Measurements from ENCODE around the gene AAK1. TPM values are rescaled to one million over a fixed set of nuclear protein-coding genes. Genes with fewer than 3 reads are reported as not detected.

The AAK1 gene
- total and polyA plus RNA-seq, 8 donors: 12.9 to 115 (median 66.8) TPM

- Histone ChIP-seq H3K4me3 (peak within 1 kb of the TSS; percentile 71 to 98 (median 86)), H3K9me3 (no peaks in the 10 kb centered on the region), H3K4me1 (peaks cover 19 to 41% (median 30%) of the 10 kb centered on the region in 4 donors), H3K27me3 (no peaks in the 10 kb centered on the region), H3K27ac (peak within 1 kb of the TSS; percentile 92 to 98 (median 97)), H3K36me3 (no peaks in the 10 kb centered on the region)
- peak; percentile 90 to 98 for DNase-seq
- peak in 1 of 4 donors; percentile 19 for TF ChIP-seq POLR2A (IDR thresholded peaks at IDR 0.05)
- TF ChIP-seq CTCF (IDR thresholded peaks at IDR 0.05): peak in 5 of 7 experiments; percentile 54 to 80 (median 66)
- peak; percentile 77 to 84 (median 81) for TF ChIP-seq POLR2AphosphoS5 (IDR thresholded peaks at IDR 0.05)
- no peak for TF ChIP-seq EP300 (IDR thresholded peaks at IDR 0.05)
- WGBS, 5 donors: 0 to 1% (median 0%) methylated on average over 43 to 60 of the region's 60 CpGs
- intact Hi-C loops (cut with DNase I; ENCODE audit: low total_unique reads): no loop called here
These were observed 206.4 kb downstream of the AAK1 start, which contains the start of gene NFU1 for GRCh38 chr2:69436938-69437750. Gene NFU1 (minus strand): TSS chr2:69437435. CDS start chr2:69437422, 13 bp downstream.

DNA sequence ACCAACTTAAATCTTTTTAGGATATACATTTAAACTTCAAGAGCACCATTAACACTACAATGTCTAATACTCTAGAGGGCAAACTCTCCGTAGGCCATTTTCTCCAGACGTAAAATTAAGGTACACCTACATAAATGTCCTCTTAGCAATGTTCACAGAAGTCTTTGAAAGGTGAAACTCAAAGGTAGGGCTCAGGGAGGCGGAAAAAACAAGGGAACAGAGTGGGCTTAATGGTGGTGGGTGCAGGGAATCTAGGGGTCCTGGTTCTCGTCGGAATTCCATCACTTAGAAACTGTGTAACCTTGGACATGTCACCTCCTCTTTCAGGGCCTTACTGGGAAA lies 207.0 kb downstream of the AAK1 start:
- Histone ChIP-seq H3K4me3 (peak overlapping the region; percentile 71 to 98 (median 86)), H3K9me3 (no peaks in the 10 kb centered on the region), H3K27ac (peak overlapping the region; percentile 92 to 98 (median 97)), H3K27me3 (no peaks in the 10 kb centered on the region), H3K4me1 (peaks cover 19 to 43% (median 30%) of the 10 kb centered on the region in 4 donors), H3K36me3 (peaks cover 0 to 4% (median under 1%) of the 10 kb centered on the region in 4 donors)
- intact Hi-C loops (cut with DNase I; ENCODE audit: low total_unique reads): no loop called here
- no peak for DNase-seq
- 2 to 5% (median 4%) methylated on average over 5 of the region's 5 CpGs for WGBS, 5 donors
- TF ChIP-seq POLR2AphosphoS5 (IDR thresholded peaks at IDR 0.05) (no peak), EP300 (IDR thresholded peaks at IDR 0.05) (no peak), CTCF (IDR thresholded peaks at IDR 0.05) (no peak), POLR2A (IDR thresholded peaks at IDR 0.05) (no peak)

GRCh38 chr2:69434753-69435152 lies 208.8 kb downstream of the AAK1 start:
- Histone ChIP-seq H3K4me1 (peaks cover 19 to 44% (median 34%) of the 10 kb centered on the region in 4 donors), H3K9me3 (no peaks in the 10 kb centered on the region), H3K27me3 (no peaks in the 10 kb centered on the region), H3K36me3 (peaks cover 0 to 20% (median 19%) of the 10 kb centered on the region in 4 donors), H3K4me3 (no peak overlapping the region), H3K27ac (no peak overlapping the region)
- DNase-seq: no peak
- WGBS, 5 donors: 76 to 83% (median 80%) methylated on average over 5 of the region's 5 CpGs
- intact Hi-C loops (cut with DNase I; ENCODE audit: low total_unique reads): no loop called here
- TF ChIP-seq EP300 (IDR thresholded peaks at IDR 0.05) (no peak), CTCF (IDR thresholded peaks at IDR 0.05) (no peak), POLR2AphosphoS5 (IDR thresholded peaks at IDR 0.05) (no peak), POLR2A (IDR thresholded peaks at IDR 0.05) (no peak)

DNA sequence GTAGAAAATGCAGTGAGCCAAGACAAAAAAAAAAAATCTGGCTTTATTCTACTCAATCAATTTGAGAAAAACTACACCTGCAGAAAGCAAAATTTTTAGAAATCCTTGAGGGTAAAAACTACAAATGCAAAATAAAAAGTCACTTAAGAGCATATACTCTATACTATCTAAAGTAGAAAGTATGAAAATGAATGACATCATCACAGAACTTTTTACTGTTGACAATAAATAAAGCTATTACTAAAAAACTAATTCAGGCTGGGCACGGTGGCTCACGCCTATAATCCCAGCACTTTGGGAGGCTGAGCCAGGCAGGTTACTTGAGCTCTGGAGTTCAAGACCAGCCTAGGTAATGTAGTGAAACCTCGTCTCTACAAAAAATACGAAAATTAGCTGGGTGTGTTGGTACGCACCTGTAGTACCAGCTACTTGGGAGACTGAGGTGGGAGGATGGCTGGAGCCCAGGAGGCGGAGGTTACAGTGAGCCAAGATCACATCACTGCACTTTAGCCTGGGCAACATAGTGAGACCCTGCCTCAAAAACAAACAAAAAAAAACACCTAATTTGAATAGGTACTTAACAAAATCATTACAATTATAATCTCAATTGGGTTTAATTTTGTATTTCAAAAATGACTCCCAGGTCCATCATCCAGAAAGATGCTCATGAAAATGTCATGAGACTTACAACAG lies 213.9 kb downstream of the AAK1 start:
- Histone ChIP-seq H3K36me3 (peaks cover 17 to 66% (median 58%) of the 10 kb centered on the region in 4 donors), H3K4me3 (no peak overlapping the region), H3K27me3 (no peaks in the 10 kb centered on the region), H3K9me3 (no peaks in the 10 kb centered on the region), H3K27ac (peak overlapping the region in 2 of 5 donors; percentile 33 to 38), H3K4me1 (peaks cover 0 to 33% (median 13%) of the 10 kb centered on the region in 4 donors)
- 89 to 94% (median 92%) methylated on average over 6 of the region's 6 CpGs for WGBS, 5 donors
- DNase-seq: no peak
- intact Hi-C loops (cut with DNase I; ENCODE audit: low total_unique reads): no loop called here
- no peak for TF ChIP-seq POLR2A (IDR thresholded peaks at IDR 0.05)

All from stomach (tissue), 9 donors.